SK-N-SH treated with all-trans-retinoic acid at 6 μM for 48 hours (cell line): ENCODE data around the gene CPNE5.

ENCODE experiments used
- ATAC-seq: fragments of 200-7000 bp; cut with Tn5 transposase; 3 replicates; pipeline ENCODE4 v1.9.1; 2020; ENCODE audit warnings: mild to moderate bottlenecking, moderate library complexity
- ARNTL ChIP-seq: fragments of 450-650 bp; formaldehyde crosslinking; IDR thresholded peaks from 2 replicates; pipeline ENCODE4 v1.5.0; 2020; ENCODE audit warnings: low read depth, mild to moderate bottlenecking, moderate library complexity, borderline replicate concordance
- CREB5 ChIP-seq: fragments of 250-450 bp; sonication (Bioruptor Pico); IDR thresholded peaks from 2 replicates; pipeline ENCODE4 v1.5.1; 2020; ENCODE audit warnings: low read depth, mild to moderate bottlenecking, moderate library complexity
- CSRNP3 ChIP-seq: fragments of 250-450 bp; sonication (Bioruptor Pico); IDR thresholded peaks from 2 replicates; pipeline ENCODE4 v1.5.1; 2021; ENCODE audit warnings: mild to moderate bottlenecking, moderate library complexity
- ESRRG ChIP-seq: fragments of 250-450 bp; sonication (Bioruptor Pico); IDR thresholded peaks from 2 replicates; pipeline ENCODE4 v1.6.1; 2021; ENCODE audit warnings: mild to moderate bottlenecking
- GLIS3 ChIP-seq: fragments of 250-450 bp; sonication (Bioruptor Pico); IDR thresholded peaks from 2 replicates; pipeline ENCODE4 v1.5.0; 2020; ENCODE audit warnings: mild to moderate bottlenecking, moderate library complexity
- ISL1 ChIP-seq: fragments of 250-450 bp; sonication (Bioruptor Pico); IDR thresholded peaks from 2 replicates; pipeline ENCODE4 v2.1.2; 2022; ENCODE audit warnings: mild to moderate bottlenecking, moderate library complexity
- OSR1 ChIP-seq: fragments of 250-450 bp; sonication (Bioruptor Pico); IDR thresholded peaks from 2 replicates; pipeline ENCODE4 v1.8.0; 2022; ENCODE audit warnings: moderate library complexity, mild to moderate bottlenecking, inconsistent platforms
- PATZ1 ChIP-seq: fragments of 250-450 bp; sonication (Bioruptor Pico); IDR thresholded peaks from 2 replicates; pipeline ENCODE4 v1.8.0; 2020; ENCODE audit warnings: mild to moderate bottlenecking, moderate library complexity, borderline replicate concordance
- POU6F1 ChIP-seq: fragments of 250-450 bp; sonication (Bioruptor Pico); IDR thresholded peaks from 2 replicates; pipeline ENCODE4 v1.8.0; 2021; ENCODE audit warnings: low read depth, mild to moderate bottlenecking, moderate library complexity, borderline replicate concordance
- PPARA ChIP-seq: fragments of 250-450 bp; sonication (Bioruptor Pico); IDR thresholded peaks from 2 replicates; pipeline ENCODE4 v1.5.0; 2020; ENCODE audit warnings: mild to moderate bottlenecking, borderline replicate concordance
- RARB ChIP-seq: fragments of 250-450 bp; sonication (Bioruptor Pico); IDR thresholded peaks from 2 replicates; pipeline ENCODE4 v1.8.0; 2021; ENCODE audit warnings: mild to moderate bottlenecking, moderate library complexity
- TCF4 ChIP-seq: fragments of 250-450 bp; sonication (Bioruptor Pico); IDR thresholded peaks from 2 replicates; pipeline ENCODE4 v1.8.0; 2021; ENCODE audit warnings: mild to moderate bottlenecking, moderate library complexity, borderline replicate concordance
- TOX ChIP-seq: fragments of 250-450 bp; sonication (Bioruptor Pico); IDR thresholded peaks from 2 replicates; pipeline ENCODE4 v1.8.0; 2021; ENCODE audit warnings: mild to moderate bottlenecking, moderate library complexity, borderline replicate concordance
- TSHZ2 ChIP-seq: fragments of 250-450 bp; sonication (Bioruptor Pico); IDR thresholded peaks from 2 replicates; pipeline ENCODE4 v1.5.0; 2020; ENCODE audit warnings: mild to moderate bottlenecking, moderate library complexity
- ZFP3 ChIP-seq: fragments of 250-450 bp; sonication (Bioruptor Pico); IDR thresholded peaks from 2 replicates; pipeline ENCODE4 v1.5.0; 2020; ENCODE audit warnings: mild to moderate bottlenecking, moderate library complexity
- ZFP30 ChIP-seq: fragments of 450-650 bp; formaldehyde crosslinking; IDR thresholded peaks from 2 replicates; pipeline ENCODE4 v1.5.0; 2022; ENCODE audit warnings: mild to moderate bottlenecking, moderate library complexity
- ZNF565 ChIP-seq: fragments of 450-650 bp; formaldehyde crosslinking; conservative IDR thresholded peaks from 2 replicates; pipeline ENCODE4 v1.5.0; 2020; ENCODE audit warnings: low read depth, mild to moderate bottlenecking, moderate library complexity
- ZNF70 ChIP-seq: fragments of 450-650 bp; formaldehyde crosslinking; IDR thresholded peaks from 2 replicates; pipeline ENCODE4 v1.5.0; 2020; ENCODE audit warnings: mild to moderate bottlenecking, moderate library complexity
- ZNF8 ChIP-seq: fragments of 450-650 bp; formaldehyde crosslinking; IDR thresholded peaks from 2 replicates; pipeline ENCODE4 v1.5.0; 2020; ENCODE audit warnings: mild to moderate bottlenecking, moderate library complexity

CPNE5 gene

GRCh38 chr6:36885461-36886401 is 46.5 kb upstream of the CPNE5 start, which contains the start of gene C6orf89:
Gene C6orf89 (plus strand): TSS chr6:36885952. CDS start chr6:36899445, 13,493 bp downstream.
- peak; percentile 100 for ATAC-seq
- no peak for TF ChIP-seq PPARA
- no peak for TF ChIP-seq RARB (CRISPR knock-in tag)
- TF ChIP-seq ZNF565 (CRISPR knock-in tag): no peak
- no peak for TF ChIP-seq GLIS3 (CRISPR knock-in tag)
- TF ChIP-seq CREB5 (CRISPR knock-in tag): no peak
- TF ChIP-seq ZNF8 (CRISPR knock-in tag): no peak
- no peak for TF ChIP-seq TOX (CRISPR knock-in tag)
- no peak for TF ChIP-seq TCF4
- no peak for TF ChIP-seq ZNF70
- no peak for TF ChIP-seq OSR1 (CRISPR knock-in tag)
- no peak for TF ChIP-seq ARNTL
- no peak for TF ChIP-seq POU6F1
- TF ChIP-seq PATZ1 (CRISPR knock-in tag): no peak
- TF ChIP-seq ESRRG: no peak
- no peak for TF ChIP-seq ZFP30 (CRISPR knock-in tag)
- TF ChIP-seq ISL1: no peak
- no peak for TF ChIP-seq CSRNP3
- no peak for TF ChIP-seq ZFP3 (CRISPR knock-in tag)
- TF ChIP-seq, all 23 proteins: peak for 0

GRCh38 chr6:36884610-36885009 is 45.4 kb upstream of the CPNE5 start:
- no peak for ATAC-seq
- no peak for TF ChIP-seq TSHZ2 (CRISPR knock-in tag)
- no peak for TF ChIP-seq TCF4
- TF ChIP-seq PATZ1 (CRISPR knock-in tag): no peak
- TF ChIP-seq RARB (CRISPR knock-in tag): no peak
- TF ChIP-seq OSR1 (CRISPR knock-in tag): no peak
- no peak for TF ChIP-seq ESRRG
- no peak for TF ChIP-seq PPARA
